EH (cell line): Measurements from ENCODE around the gene CRTC1.

Experiments used
- DNase-seq: peaks from one replicate; pipeline ENCODE4 v3.0.0-alpha.2; 2015; ENCODE audit warnings: low read depth

Gene CRTC1

DNA sequence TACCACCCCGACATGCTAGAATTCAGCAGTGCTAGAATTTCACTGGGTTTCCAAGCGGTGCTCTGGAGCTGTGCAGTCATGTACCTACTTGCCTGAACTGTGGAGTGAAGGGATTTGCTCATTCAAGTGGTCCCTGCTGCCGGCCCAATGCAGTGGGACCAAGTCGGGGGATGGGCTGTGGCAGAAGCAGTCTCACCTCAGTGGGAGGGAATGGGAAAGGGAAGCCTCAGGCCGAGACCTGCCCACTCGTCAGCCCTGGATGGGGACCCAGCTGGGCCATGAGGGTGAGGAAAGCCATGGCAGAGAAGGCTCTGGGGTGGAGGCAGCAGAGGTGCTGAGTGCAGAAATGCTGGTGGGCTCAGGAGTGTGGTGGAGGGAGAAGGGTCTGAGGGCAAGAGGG is 31.7 kb upstream of the CRTC1 start:
- DNase-seq = no peak

DNA sequence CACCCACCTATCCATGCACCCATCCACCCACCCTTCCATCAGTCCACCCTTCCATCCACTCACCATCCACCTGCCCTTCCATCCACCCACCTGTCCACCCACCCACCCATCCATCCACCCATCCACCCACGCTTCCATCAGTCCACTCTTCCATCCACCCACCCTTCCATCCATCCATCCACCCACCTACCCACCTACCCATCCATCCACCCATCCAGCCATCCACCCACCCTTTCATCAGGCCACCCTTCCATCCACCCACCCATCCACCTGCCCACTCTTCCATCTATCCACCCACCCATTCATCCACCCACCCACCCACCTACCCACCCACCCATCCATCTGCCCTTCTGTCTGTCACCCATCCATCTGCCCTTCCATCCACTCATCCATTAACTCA is 29.6 kb upstream of the CRTC1 start:
- DNase-seq = no peak

DNA sequence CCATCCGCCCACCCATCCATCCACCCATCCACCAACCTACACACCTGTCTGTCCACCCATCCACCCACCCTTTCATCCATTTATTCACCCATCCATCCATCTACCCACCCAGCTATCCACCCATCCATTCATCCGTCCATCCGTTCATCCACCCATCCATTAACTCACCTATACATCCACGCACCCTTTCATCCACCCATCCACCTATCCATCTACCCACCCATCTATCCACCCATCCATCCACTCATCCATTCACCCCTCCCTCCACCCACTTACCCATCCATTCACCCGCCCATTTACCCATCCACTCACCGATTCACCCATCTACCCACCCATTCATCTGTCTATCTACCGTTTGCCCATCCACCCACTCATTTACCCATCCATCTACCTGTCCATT is 29.0 kb upstream of the CRTC1 start:
- DNase-seq = no peak

DNA sequence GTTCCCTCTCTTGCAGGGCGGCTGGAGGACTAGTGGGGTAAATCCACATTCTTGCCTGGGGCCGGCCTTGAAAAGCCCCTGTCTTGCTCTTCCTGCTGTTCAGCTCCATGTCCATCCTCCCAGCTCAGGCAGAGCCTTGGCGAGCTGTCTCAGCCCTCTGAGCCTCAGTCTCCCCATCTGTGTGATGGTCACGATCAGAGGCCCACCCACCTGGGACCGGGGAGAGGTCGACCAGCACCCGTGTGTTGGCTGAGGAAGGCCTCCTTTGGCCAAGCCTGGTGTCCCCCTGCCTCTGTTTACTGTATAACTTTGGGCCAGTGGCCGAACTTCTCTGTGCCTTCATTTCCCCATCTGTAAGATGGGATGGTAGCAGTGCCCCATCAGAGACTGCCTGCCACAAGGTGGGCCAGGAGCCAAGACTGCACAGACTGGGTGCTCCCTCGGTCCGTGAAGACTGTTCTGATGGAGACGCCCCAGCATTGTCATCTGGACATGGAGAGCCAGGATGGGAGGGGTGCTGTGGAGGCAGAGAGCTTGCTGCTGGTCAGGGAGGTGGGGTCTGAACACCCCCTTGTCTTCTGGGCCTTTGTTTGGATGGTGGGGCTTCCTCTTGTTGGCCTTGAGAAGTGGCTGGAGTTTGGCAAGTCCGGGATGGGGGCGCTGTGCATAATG is 28.2 kb upstream of the CRTC1 start:
- DNase-seq = no peak

DNA sequence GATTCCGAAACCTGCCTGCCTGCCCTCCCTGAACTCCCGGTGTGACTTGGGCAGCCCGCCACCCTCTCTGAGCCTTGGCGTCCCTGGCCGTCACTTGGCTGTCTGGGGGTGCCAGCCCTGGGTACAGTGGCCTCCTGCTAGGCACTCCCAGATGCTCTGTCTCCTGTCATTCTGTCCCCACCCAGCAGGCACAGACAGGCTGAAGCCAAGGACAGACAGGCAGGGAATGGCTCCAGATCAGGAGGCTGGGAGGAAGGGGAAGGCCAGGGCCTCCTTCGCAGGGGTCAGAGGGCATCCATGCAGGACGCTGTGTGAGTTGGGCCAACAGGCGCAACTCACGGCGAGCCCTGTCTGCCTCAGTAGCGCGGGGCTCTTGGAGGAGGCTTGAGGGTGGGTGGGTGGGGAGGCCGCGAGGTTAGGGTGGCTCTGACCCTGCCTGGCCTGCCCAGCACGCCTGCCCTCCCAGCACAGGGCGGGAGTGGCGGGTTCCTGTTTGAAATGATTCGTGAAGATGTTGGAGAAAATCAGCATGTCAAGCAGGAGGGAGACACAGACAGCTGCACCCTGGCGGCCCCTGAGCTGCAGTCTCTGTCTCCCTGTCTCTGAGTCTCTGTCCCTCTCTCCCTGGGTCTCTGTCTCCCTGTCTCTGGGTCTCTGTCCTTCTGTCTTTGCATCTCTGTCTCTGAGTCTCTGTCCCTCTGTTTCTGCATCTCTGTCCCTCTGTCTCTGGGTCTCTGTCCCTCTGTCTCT is 27.0 kb upstream of the CRTC1 start:
- DNase-seq = no peak

DNA sequence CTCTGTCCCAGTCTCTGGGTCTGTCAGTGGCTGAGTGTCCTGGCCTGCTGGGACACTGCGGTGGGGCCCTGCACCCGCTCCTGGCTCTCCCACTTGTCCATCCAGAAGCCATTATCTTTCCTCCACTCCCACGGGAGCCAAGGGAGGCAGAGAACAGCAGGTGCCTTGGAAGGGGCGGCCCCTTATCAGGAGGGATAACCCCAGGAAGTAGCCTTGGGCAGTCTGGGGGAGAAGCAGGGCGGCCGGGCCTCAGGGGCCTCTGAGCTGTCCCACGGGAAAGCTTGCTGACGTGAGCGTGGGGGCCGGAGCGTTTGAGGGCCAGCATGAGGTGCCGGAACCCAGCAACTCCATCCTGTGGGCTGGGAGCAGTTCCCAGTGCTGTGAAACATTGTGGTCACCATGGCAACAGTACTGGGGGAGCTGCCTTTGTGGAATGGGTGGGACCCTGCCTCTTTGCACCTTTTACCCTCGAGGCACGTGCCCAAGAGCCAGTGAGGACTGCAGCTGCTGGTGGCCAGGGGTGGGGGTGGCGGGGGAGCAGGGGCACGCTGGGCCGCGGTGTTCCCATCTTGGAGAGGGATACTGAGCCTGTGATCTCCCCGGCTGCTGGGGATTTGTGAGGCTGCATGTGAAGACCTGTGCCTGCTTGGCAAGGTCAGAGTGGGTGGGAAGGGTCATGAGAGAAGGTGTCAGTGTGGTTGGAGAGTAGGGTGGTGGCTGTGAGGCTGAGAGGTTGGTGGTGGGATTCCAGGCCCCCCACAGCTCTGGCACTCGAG is 25.7 kb upstream of the CRTC1 start:
- peak; percentile 66 for DNase-seq

DNA sequence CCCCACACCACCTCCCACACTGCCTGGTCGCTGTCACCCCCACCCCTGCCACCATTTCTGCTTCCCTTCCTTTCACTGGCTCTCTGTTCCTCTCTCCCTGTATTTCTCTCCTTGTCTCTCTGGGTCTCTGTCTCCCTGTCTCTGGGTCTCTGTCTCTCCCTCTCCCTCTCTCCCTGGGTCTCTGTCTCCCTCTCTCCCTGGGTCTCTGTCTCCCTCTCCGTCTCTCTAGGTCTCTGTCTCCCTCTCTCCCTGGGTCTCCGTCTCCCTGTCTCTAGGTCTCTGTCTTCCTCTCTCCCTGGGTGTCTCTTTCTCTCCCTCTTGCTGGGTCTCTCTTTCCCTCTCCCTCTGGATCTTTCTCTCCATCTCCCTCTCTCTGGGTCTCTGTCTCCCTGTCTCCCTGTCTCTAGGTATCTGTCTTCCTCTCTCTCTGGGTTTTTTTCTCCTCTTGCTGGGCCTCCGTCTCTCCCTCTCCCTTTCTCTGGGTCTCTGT is 25.1 kb upstream of the CRTC1 start:
- no peak for DNase-seq

DNA sequence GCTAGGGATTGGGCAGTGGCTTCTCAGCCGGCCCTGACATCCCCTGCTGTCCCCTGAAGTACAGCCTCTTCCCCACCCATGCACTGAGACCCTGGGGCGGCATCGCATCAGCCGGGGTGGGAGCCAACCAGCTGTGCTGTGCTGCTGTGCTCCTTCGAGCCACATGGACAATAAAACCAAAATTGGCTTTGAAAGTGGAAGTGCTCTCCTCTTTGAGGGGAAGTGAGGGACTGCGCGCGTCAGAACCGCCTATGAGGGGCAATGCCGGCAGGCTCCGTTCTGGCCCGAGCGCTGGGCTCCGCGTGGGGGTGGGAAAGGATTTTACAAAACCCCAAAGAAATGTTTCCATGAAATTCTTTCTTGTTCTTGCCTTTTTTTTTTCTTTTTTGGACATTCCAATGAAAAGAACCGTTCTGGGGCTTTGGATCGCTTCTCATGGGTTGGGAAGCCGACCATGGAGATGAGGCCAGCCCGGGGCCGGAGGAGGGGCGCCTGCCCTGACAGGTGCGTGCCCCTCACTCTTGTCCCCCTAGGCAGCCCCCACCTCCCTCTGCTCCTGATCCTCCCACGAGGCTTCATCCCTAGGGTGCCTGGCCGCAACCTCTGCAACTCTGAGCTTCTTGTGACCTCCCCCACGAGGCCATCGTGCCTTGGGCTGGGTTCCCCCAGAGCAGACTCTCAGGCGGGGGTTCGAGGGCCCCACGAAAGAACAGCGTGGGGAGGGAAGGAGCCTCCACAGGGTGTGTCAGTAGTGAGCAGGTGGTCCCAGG is 24.0 kb upstream of the CRTC1 start:
- DNase-seq = peak; percentile 51

DNA sequence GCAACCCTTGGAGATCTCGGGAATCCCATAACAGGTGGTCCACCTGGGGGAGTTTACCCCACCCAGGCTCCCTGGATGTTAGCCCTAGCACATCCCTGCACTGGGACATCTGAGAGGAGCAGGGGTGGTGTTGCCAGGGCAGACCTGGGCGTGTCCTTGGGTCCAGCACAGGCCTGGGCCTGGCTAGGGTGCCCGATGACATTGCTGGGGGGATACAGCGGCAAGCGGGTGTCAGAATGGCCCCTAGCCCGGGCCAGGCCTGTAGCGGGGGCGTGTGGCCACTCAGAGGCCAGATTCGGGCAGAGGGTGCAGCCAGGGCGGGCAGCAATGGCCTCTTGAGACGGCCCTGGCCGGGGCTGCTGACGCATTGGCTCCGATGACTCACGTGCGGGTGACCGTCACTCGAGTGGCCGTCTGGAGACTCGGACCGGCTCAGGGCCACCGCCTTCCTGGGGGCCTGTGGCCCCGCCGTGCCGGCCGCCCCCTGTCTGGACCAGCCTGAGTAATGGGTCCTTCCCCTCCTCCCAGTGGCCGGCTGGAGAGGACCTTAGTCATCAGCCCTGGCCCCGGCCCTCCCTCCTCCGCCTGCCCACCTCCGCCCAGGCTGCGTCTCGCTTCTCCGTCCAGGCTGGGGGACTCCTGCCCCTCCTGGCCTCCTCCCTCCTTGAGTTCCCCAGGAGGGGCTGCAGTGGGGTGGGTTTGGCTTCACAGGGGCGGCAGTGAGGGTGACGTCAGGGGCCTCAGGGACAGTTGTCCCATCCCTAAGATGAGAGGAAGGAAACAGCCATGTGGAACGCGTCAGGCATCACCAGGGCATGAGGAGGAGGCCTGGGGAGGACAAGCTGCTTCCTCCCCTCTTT is 23.2 kb upstream of the CRTC1 start:
- DNase-seq = peak; percentile 76

DNA sequence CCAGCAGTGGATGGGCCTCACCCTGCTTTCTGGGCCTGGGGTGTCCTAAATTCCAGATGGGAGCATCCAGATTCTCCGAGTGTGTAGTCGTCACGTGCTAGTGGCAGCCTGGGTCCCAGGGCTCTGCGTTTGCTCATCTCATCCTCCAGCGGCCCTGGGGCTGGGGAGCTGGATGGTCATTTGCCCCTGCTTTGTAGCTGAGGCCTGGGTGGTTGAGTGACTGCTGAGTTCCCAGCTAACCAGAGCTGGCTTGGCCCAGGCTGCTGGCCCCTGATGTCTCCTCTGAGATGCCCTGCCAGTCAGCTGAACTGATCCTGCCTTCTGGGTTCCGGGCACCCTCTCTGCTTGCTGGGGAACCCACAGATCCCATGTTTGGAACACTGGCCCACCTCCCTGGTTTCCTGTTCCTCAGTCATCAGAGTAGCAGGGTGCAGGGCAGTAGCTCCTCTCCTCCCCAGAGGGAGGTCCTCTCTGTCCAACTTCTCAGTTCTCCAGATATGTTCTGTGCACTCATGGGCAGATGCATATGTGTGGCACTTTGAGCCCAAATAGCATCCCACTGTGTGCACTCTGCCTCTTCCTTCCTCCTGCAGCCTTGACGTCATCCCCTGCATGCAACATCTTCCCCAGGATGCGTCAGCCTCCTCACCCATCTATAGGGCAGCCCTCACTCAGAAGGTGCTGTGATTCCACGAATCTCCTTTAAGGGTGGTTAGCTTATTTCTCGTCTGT is 22.4 kb upstream of the CRTC1 start:
- no peak for DNase-seq

DNA sequence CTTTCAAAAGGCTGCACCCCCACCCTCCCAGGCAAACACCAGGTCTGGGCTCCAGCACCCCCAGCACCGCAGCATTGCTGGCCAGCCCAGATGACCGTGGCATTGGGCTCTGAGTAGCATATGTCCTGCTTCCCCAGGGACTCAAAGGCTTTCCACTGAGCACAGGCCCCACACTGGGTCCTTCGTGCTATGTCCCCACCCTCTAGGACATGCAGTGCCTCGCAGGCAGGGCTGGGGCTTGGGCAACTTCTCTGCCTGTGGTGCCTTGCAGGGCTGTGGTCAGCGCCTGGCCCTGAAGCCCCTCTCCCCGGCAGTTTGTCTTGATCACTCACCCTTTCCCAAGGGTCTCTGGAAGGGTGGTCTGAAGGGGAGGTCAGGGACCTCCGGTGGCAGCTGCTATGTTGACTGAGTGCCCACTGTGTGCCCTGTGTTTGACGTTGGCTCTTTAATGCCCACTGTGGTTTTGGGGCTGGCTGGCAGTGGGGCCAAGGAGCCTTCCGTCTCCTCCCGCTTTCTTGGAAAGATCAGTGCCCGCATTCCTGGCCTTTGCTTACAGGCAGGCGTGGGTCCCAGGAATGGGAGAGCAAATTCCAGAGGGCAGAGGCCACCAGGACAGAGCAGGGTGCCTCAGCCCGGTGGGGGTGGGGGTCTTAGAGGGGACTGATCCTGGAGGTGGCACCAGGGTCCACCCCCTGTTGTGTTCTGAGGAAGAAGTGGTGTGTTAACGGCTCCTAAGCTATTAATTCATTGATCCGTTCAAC is 20.3 kb upstream of the CRTC1 start:
- peak; percentile 34 for DNase-seq

DNA sequence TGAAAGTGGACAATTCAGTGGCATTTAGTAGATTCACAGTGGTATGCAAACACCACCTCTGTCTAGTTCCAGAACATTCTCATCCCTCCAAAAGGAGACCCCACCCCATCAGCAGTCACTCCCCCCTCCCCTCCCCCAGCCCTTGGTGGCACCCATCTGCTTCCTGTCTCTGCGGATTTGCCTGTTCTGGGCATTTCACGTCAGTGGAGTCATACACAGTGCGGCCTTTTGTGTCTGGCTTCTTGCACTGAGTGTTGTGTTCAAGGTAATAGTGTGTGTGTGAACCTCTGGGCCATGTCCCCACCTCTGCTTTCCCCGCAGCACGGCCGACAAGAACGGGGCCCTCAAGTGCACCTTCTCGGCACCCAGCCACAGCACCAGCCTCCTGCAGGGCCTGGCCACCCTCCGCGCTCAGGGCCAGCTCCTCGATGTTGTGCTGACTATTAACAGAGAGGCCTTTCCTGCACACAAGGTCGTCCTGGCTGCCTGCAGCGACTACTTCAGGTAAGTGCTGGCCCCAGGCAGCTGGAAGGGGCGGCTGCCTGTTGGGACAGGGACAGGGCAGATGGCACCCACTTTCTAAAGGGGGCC is 19.4 kb upstream of the CRTC1 start:
- no peak for DNase-seq

DNA sequence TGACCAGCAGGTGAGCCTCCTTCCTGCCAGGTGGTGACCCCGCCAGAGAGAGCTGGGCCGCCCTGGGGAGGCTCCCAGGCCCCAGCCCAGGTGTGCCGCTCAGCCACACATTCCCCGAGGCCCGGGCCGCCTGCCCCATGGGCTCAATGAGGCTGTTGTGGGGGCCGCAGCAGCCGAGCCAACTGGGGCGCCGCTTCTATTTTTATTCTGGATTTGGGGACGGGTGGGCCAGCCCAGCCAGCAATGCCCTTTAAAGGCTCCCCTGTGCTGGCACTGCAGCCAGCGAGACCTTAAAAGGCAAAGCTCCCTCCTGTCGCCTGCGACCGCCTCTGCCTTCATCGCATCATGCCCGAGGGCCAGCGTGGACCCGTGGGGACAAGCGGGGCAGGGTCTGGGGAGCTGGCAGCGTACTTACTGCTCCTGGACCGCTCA is 17.7 kb upstream of the CRTC1 start:
- no peak for DNase-seq

DNA sequence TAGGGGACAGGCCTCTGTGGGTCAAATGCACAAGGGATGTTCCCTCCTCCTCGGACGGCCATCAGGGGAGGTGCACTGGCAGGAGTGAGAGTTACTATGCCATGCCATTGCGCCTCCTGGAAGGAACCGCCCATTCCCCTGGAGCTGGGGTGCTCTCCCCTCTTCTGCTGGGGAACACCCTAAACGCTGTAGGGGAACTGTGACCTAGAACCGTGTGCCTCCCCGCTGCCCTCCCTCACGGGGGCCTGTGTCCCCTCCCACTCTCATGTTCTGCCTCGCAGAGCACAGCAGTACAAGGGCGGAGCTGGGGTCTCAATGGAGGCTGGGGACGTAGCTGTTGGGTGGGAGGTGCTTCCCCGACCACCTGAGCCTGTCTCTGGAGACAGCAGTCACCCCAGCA is 17.2 kb upstream of the CRTC1 start:
- DNase-seq = no peak

DNA sequence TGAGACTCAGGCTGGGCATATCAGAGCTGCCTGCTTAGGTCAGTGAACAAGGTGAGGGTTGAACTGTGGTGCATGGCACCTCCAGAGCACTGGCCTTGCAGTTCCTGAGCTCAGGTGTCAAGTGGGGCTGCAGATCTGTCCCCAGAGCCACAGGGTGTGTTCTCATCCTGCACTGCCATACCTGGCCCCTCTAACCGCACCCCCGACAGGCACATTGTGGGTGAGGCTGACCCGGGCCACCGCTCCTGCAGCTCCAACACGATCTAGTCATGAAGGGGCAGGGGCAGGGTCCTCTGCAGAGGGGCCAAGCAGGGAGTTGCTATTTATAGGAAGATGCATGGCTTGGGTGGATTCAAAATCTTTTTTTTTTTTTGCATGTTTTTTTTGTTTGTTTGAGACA is 16.7 kb upstream of the CRTC1 start:
- DNase-seq = no peak

DNA sequence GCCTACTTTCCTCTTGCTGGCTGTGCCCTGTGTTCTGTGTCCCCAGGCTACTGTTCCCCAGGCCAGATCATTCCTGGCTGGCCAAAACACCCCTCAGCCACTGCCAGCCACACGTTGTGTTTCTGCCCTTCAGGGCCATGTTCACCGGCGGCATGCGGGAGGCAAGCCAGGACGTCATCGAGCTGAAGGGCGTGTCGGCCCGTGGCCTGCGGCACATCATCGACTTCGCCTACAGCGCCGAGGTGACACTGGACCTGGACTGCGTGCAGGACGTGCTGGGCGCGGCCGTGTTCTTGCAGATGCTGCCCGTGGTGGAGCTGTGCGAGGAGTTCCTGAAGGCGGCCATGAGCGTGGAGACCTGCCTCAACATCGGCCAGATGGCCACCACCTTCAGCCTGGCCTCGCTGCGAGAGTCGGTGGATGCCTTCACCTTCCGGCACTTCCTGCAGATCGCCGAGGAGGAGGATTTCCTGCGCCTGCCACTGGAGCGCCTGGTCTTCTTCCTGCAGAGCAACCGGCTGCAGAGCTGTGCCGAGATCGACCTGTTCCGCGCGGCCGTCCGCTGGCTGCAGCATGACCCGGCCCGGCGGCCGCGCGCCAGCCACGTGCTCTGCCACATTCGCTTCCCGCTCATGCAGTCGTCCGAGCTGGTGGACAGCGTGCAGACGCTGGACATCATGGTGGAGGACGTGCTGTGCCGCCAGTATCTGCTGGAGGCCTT is 15.8 kb upstream of the CRTC1 start:
- no peak for DNase-seq

DNA sequence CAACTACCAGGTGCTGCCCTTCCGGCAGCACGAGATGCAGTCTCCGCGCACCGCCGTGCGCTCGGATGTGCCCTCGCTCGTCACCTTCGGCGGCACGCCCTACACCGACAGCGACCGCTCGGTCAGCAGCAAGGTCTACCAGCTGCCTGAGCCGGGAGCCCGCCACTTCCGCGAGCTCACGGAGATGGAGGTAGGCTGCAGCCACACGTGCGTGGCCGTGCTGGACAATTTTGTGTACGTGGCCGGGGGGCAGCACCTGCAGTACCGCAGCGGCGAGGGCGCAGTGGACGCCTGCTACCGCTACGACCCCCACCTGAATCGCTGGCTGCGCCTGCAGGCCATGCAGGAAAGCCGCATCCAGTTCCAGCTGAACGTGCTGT is 15.2 kb upstream of the CRTC1 start:
- no peak for DNase-seq

DNA sequence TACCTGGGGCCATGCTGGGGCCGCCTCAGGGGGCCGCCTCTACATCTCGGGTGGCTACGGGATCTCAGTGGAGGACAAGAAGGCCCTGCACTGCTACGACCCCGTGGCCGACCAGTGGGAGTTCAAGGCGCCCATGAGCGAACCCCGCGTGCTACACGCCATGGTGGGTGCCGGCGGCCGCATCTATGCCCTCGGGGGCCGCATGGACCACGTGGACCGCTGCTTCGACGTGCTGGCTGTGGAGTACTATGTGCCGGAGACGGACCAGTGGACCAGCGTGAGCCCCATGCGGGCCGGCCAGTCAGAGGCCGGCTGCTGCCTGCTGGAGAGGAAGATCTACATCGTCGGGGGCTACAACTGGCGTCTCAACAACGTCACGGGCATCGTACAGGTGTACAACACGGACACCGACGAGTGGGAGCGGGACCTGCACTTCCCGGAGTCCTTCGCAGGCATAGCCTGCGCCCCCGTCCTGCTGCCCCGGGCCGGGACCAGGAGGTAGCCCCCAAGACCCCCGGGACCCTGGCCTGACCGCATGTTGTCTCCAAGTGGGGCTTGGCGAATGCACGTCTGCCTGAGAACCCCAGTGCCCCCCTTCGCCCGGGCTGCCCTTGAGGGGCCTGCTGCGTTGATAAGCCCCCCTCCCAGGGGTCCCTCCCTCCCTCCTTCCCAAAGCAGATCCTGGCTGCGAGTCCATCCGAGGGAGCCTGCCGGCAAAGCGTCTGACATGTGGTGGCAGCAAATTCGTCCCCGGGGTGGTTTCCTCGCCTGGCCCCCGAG is 14.5 kb upstream of the CRTC1 start:
- DNase-seq = no peak
